ENCODE data around the gene GJE1. TPM values are rescaled to one million over a fixed set of nuclear protein-coding genes. Genes with fewer than 3 reads are reported as not detected.

GJE1 gene
- total RNA-seq, 1 donor from 2014 or later = not detected

DNA sequence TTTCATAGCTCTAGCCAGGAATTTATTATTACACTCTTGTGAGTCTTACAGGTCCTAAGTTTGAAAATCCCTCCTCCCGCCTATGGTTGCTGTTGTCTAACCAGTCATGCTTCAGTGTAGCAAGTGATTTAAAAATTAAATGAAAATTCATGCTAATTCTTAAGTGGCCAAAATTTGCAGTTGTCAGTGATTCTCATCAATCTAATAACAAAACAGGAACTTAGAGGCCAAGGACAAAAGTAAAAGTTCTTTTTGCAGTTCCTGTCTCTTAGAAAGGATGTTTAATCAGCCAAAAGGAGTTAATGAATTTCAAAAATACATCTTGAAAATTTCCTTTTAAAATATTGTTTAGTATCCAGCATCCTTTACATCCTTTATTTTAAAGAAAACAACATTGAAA, 50.6 kb downstream of the GJE1 start:
- TF ChIP-seq, protein P1, sequence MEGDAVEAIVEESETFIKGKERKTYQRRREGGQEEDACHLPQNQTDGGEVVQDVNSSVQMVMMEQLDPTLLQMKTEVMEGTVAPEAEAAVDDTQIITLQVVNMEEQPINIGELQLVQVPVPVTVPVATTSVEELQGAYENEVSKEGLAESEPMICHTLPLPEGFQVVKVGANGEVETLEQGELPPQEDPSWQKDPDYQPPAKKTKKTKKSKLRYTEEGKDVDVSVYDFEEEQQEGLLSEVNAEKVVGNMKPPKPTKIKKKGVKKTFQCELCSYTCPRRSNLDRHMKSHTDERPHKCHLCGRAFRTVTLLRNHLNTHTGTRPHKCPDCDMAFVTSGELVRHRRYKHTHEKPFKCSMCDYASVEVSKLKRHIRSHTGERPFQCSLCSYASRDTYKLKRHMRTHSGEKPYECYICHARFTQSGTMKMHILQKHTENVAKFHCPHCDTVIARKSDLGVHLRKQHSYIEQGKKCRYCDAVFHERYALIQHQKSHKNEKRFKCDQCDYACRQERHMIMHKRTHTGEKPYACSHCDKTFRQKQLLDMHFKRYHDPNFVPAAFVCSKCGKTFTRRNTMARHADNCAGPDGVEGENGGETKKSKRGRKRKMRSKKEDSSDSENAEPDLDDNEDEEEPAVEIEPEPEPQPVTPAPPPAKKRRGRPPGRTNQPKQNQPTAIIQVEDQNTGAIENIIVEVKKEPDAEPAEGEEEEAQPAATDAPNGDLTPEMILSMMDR (IDR thresholded peaks at IDR 0.05; ENCODE audit: insufficient read depth, low read length, poor library complexity, severe bottlenecking) = no peak
- Histone ChIP-seq H3K27me3 (ENCODE audit: control insufficient read depth, insufficient read depth, low read length) (no peaks in the 10 kb centered on the region), H3K36me3 (ENCODE audit: control insufficient read depth, insufficient read depth, low read length) (no peaks in the 10 kb centered on the region), H3K4me3 (ENCODE audit: low read depth, low read length) (no peak overlapping the region)
- no peak for DNase-seq (ENCODE audit: low read depth)

GRCh38 chr6:142184307-142184706, 51.6 kb downstream of the GJE1 start:
- no peaks in the 10 kb centered on the region for H3K36me3 ChIP-seq (ENCODE audit: control insufficient read depth, insufficient read depth, low read length)
- no peaks in the 10 kb centered on the region for H3K27me3 ChIP-seq (ENCODE audit: control insufficient read depth, insufficient read depth, low read length)
- TF ChIP-seq, protein P1 (IDR thresholded peaks at IDR 0.05; ENCODE audit: insufficient read depth, low read length, poor library complexity, severe bottlenecking) = no peak
- no peak for DNase-seq (ENCODE audit: low read depth)
- no peak overlapping the region for H3K4me3 ChIP-seq (ENCODE audit: low read depth, low read length)

Other genes starting within 250 kb of the GJE1 start
- gene NMBR, start 14.2 kb downstream of the GJE1 start, total RNA-seq = not detected in 2 replicates
- 49.9 and 54.4 TPM in 2 replicates for gene VTA1, start 14.3 kb downstream of the GJE1 start, total RNA-seq
- 30.3 and 39.1 TPM in 2 replicates for gene ADGRG6, start 169.1 kb downstream of the GJE1 start, total RNA-seq

Data from kidney epithelial cell (primary cell).